Naive thymus-derived CD4-positive, alpha-beta T cell (primary cell): Measurements from ENCODE around the gene KIR3DL2. TPM values are rescaled to one million over a fixed set of nuclear protein-coding genes. Genes with fewer than 3 reads are reported as not detected.
"Not testable (repeated sequence)": the region's sequence is repeated elsewhere in the genome, so short reads cannot be mapped to it uniquely, and the experiment has no call there.

ENCODE experiments used
- ATAC-seq: fragments of 150-1000 bp; cut with Tn5 transposase; 2 replicates; pipeline ENCODE4 v1.10.0; 2021; ENCODE audit warnings: mild to moderate bottlenecking, moderate library complexity
- CTCF ChIA-PET: fragments of 350-600 bp; sonication (Branson Sonifier 250); formaldehyde crosslinking; loops from one replicate; lab custom pipeline; 2021; ENCODE audit warnings: antibody characterized with exemption; lab: Charles Lee
- POLR2A ChIA-PET: fragments of 350-600 bp; sonication (Branson Sonifier 250); formaldehyde crosslinking; loops from one replicate; lab custom pipeline; 2021; ENCODE audit warnings: antibody characterized with exemption, inconsistent platforms; lab: Charles Lee
- DNase-seq, 9 donors: peaks; one replicate each; pipeline versions ENCODE4 v3.0.0 to v3.0.0-alpha.2; 2020 to 2022; ENCODE audit warnings: mixed read lengths in 1 of 9
- H3K27ac ChIP-seq: one replicate; pipeline ENCODE4 v1.7.0; 2013; ENCODE audit warnings: mild to moderate bottlenecking, low read depth, low read length, moderate library complexity
- H3K27me3 ChIP-seq, 2 donors: one replicate each; pipeline ENCODE4 v1.7.0; 2013; ENCODE audit warnings: low read length in 2 of 2, mild to moderate bottlenecking in 2 of 2, moderate library complexity in 2 of 2; ENCODE audit not compliant: control insufficient read depth in 2 of 2, insufficient read depth in 2 of 2
- H3K36me3 ChIP-seq, 3 experiments: 1 replicate in 2 of 3; 2 replicates in 1 of 3; pipeline ENCODE4 v1.7.0; 2013; ENCODE audit warnings: low read length in 3 of 3, mild to moderate bottlenecking in 3 of 3, moderate library complexity in 1 of 3; ENCODE audit not compliant: insufficient read depth in 3 of 3, control insufficient read depth in 2 of 3
- H3K4me1 ChIP-seq, 2 donors: one replicate each; pipeline ENCODE4 v1.7.0; 2013; ENCODE audit warnings: low read length in 2 of 2, mild to moderate bottlenecking in 2 of 2, moderate library complexity in 1 of 2; ENCODE audit not compliant: control insufficient read depth in 2 of 2, insufficient read depth in 2 of 2
- H3K4me3 ChIP-seq: 2 replicates; pipeline ENCODE4 v1.7.0; 2013; ENCODE audit warnings: mild to moderate bottlenecking, low read length
- H3K9me3 ChIP-seq, 3 experiments: 1 replicate in 2 of 3; 2 replicates in 1 of 3; pipeline ENCODE4 v1.7.0; 2013; ENCODE audit warnings: low read length in 3 of 3; ENCODE audit not compliant: control insufficient read depth in 2 of 3
- H3K27ac Mint-ChIP-seq, 9 donors: one replicate each; pipeline ENCODE4 v1.8.0; 2020 to 2022; ENCODE audit warnings: mixed read lengths in 9 of 9, mild to moderate bottlenecking in 8 of 9, moderate library complexity in 5 of 9, inconsistent platforms in 2 of 9
- H3K27me3 Mint-ChIP-seq, 5 donors: one replicate each; pipeline ENCODE4 v1.8.0; 2021 to 2022; ENCODE audit warnings: mixed read lengths in 5 of 5, mild to moderate bottlenecking in 1 of 5
- H3K36me3 Mint-ChIP-seq, 5 donors: one replicate each; pipeline ENCODE4 v1.8.0; 2020 to 2022; ENCODE audit warnings: mixed read lengths in 5 of 5, mild to moderate bottlenecking in 3 of 5, inconsistent platforms in 1 of 5
- H3K4me1 Mint-ChIP-seq, 7 donors: one replicate each; pipeline ENCODE4 v1.8.0; 2020 to 2022; ENCODE audit warnings: mixed read lengths in 7 of 7, mild to moderate bottlenecking in 3 of 7, inconsistent platforms in 1 of 7
- H3K4me3 Mint-ChIP-seq, 10 donors: one replicate each; pipeline ENCODE4 v1.8.0; 2020 to 2022; ENCODE audit warnings: mild to moderate bottlenecking in 10 of 10, mixed read lengths in 10 of 10, moderate library complexity in 6 of 10, inconsistent platforms in 2 of 10
- H3K9me3 Mint-ChIP-seq, 11 donors: one replicate each; pipeline ENCODE4 v1.8.0; 2020 to 2022; ENCODE audit warnings: mixed read lengths in 11 of 11, mild to moderate bottlenecking in 4 of 11, inconsistent platforms in 1 of 11, moderate library complexity in 1 of 11
- intact Hi-C, 2 donors: fragments of 100-400 bp; cut with micrococcal nuclease; formaldehyde crosslinking; loops; one replicate each; pipeline ENCODE4 v1.15.1; 2023
- polyA plus RNA-seq, 2 donors: library from polyadenylated mRNA; unstranded; fragments of 300-500 nt; fragmentation: Illumina TruSeq; gene quantifications; one replicate each; pipeline ENCODE4 v1.2.3, GENCODE V29; 2021
- total RNA-seq, 6 experiments: library from RNA in 5 of 6; stranded (reverse) in 5 of 6; gene quantifications; 1 replicate in 5 of 6; 2 replicates in 1 of 6; pipeline ENCODE4 v1.2.3 and lab custom pipeline; 2021 to 2026

Gene KIR3DL2
- total and polyA plus RNA-seq, 7 experiments from 2014 or later, result 0.40 to 6.1 (median 1.3) TPM; not detected in 2

DNA sequence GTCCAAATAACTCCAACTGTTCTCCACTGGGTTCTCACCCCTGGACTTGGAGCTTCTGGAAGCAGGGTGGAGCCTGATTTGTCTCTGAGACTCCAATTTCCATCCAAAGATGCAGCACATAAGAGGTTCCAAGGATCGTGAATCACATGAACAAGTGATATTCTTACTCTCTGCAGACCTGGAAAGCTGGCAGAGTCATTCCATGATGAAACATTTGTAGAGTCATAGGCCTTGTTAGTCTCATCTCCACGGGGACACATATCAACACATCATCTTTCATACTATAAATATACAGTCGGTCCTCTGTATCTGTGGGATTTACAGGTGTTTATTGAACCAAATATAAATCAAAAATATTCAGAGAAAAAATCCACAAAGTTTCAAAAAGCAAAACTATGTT, 35.7 kb upstream of the KIR3DL2 start:
- H3K27ac Mint-ChIP-seq, H3K9me3 ChIP-seq, H3K36me3 ChIP-seq, H3K4me1 Mint-ChIP-seq, H3K27ac ChIP-seq, POLR2A ChIA-PET, intact Hi-C loops, CTCF ChIA-PET, ATAC-seq, H3K4me3 Mint-ChIP-seq, DNase-seq, H3K4me3 ChIP-seq, H3K4me1 ChIP-seq, H3K27me3 ChIP-seq, H3K36me3 Mint-ChIP-seq: not testable (repeated sequence)
- Mint-ChIP-seq H3K9me3 (peaks cover 4 to 39% (median 12%) of the 10 kb centered on the region in 11 donors), H3K27me3 (peaks cover 0 to 56% (median 27%) of the 10 kb centered on the region in 5 donors)

DNA sequence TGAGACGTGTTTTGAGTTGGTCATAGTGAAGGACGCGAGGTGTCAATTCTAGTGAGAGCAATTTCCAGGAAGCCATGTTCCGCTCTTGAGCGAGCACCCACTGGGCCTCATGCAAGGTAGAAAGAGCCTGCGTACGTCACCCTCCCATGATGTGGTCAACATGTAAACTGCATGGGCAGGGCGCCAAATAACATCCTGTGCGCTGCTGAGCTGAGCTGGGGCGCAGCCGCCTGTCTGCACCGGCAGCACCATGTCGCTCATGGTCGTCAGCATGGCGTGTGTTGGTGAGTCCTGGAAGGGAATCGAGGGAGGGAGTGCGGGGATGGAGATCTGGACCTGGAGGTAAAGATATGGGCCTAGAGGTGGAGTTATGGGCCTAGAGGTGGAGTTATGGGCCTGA, 34.0 kb upstream of the KIR3DL2 start, which contains the start of gene KIR3DL1:
Gene KIR3DL1, plus strand, starts transcription at position 218 of the 400 bp plus-strand sequence.
- H3K4me3 ChIP-seq, POLR2A ChIA-PET, H3K27me3 ChIP-seq, H3K4me1 ChIP-seq, H3K36me3 Mint-ChIP-seq, intact Hi-C loops, H3K9me3 ChIP-seq, H3K36me3 ChIP-seq, ATAC-seq, H3K27ac ChIP-seq, CTCF ChIA-PET, DNase-seq, H3K4me1 Mint-ChIP-seq, H3K27ac Mint-ChIP-seq: not testable (repeated sequence)
- Mint-ChIP-seq H3K4me3 (peak within 1 kb of the TSS in 1 of 10 donors; percentile 53), H3K9me3 (peaks cover 4 to 34% (median 10%) of the 10 kb centered on the region in 11 donors), H3K27me3 (peaks cover 0 to 54% (median 26%) of the 10 kb centered on the region in 5 donors)

DNA sequence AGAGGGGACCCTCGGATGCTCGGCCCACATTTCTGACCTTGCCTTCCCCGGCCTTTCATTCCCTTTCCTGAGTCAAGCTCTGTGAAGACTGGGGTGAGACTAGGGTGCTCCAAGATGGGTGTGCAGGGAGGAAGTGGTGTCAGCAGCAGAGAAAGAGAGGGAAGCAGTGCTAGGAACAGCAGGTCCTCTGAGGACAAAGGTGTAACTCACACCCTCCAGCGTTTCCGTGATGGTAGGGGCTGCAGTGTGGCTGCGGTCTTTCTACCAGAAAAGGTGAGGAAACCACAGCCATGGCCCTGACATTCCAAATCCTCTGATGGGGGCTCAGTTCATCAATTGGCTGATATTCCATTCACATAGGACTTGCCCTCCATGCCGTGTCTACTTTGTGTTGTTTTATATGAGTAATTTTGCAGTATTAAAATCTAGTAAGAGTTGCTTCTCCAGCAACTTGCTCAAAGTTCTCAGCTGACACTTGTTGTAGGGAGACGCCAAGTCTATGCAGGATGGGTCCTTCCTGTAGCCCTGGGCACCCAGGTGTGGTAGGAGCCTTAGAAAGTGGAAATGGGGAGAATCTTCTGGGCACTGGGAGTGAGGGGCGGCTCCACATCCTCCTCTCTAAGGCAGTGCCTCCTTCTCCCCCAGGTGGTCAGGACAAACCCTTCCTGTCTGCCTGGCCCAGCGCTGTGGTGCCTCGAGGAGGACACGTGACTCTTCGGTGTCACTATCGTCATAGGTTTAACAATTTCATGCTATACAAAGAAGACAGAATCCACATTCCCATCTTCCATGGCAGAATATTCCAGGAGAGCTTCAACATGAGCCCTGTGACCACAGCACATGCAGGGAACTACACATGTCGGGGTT, 32.3 kb upstream of the KIR3DL2 start:
- H3K4me3 Mint-ChIP-seq, result no peak overlapping the region
- H3K9me3 ChIP-seq, result no peaks in the 10 kb centered on the region
- H3K36me3 Mint-ChIP-seq, result no peaks in the 10 kb centered on the region
- H3K4me3 ChIP-seq, result no peak overlapping the region
- DNase-seq (no peak), ATAC-seq (no peak)
- H3K27me3 Mint-ChIP-seq, result peaks cover 0 to 48% (median 26%) of the 10 kb centered on the region in 5 donors
- ChIA-PET POLR2A (no interaction called here), CTCF (no interaction called here)
- no peaks in the 10 kb centered on the region for H3K27me3 ChIP-seq
- H3K4me1 ChIP-seq, result no peaks in the 10 kb centered on the region
- no peak overlapping the region for H3K27ac Mint-ChIP-seq
- intact Hi-C loops, result no loop called here
- H3K36me3 ChIP-seq, result no peaks in the 10 kb centered on the region
- H3K9me3 Mint-ChIP-seq, result peaks cover 0 to 19% (median 0%) of the 10 kb centered on the region in 11 donors
- H3K4me1 Mint-ChIP-seq, result peaks cover 0 to 5% (median 0%) of the 10 kb centered on the region in 7 donors
- H3K27ac ChIP-seq, result no peak overlapping the region

- H3K4me3 Mint-ChIP-seq, H3K27ac Mint-ChIP-seq, intact Hi-C loops, H3K36me3 ChIP-seq, POLR2A ChIA-PET, H3K27me3 ChIP-seq, H3K9me3 ChIP-seq, H3K36me3 Mint-ChIP-seq, H3K4me3 ChIP-seq, DNase-seq, CTCF ChIA-PET, H3K4me1 Mint-ChIP-seq, H3K4me1 ChIP-seq, H3K27ac ChIP-seq: not testable (repeated sequence)
- H3K27me3 Mint-ChIP-seq, result peaks cover 3 to 40% (median 20%) of the 10 kb centered on the region in 5 donors
- ATAC-seq, result peak; percentile 32
- H3K9me3 Mint-ChIP-seq, result peaks cover 0 to 23% (median 5%) of the 10 kb centered on the region in 11 donors
Observed at GRCh38 chr19:54824416-54824815, 25.8 kb upstream of the KIR3DL2 start.

DNA sequence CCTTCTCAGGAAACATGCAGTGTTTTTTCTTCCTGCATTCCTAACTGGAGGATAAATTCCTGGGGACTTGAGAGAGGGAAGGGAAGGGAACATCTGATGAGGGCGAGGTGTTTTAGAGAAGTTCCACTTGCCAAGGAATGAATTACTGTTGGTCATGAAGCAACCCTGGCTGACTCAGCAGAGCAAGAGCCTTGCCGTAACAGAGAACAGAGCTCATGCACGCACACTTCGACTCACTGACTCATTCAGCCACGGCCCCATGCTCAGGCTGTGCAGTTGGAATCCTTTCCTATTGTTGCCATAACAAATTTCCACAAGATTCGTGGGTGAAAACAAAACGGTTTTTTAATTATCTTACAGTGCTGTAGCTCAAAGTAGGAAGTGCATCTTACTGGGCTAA, 24.9 kb upstream of the KIR3DL2 start:
- H3K4me3 Mint-ChIP-seq, ATAC-seq, H3K36me3 Mint-ChIP-seq, CTCF ChIA-PET, H3K4me3 ChIP-seq, POLR2A ChIA-PET, H3K4me1 Mint-ChIP-seq, intact Hi-C loops, H3K4me1 ChIP-seq, H3K9me3 ChIP-seq, DNase-seq, H3K27ac Mint-ChIP-seq, H3K27ac ChIP-seq, H3K27me3 ChIP-seq, H3K36me3 ChIP-seq: not testable (repeated sequence)
- Mint-ChIP-seq H3K27me3 (peaks cover 3 to 39% (median 21%) of the 10 kb centered on the region in 5 donors), H3K9me3 (peaks cover 0 to 23% (median 6%) of the 10 kb centered on the region in 11 donors)

DNA sequence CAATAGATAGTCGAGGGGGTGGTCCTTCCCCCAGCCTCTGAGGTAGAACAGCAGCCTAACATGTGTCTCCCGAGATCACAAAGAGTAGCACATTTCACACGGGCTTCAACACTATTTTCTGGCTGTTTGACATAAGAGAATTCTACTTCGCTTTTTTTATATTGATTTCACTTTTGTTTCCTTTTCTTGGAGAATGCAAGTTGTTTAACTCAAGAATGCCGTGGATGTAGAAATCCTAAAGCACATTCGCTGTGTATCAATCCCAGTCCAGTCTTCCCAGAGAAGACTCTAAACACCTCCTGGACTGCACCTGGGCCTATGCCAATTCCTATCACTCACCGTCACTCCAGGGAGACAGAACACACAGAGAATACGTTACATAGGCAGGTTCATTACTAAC, 22.2 kb upstream of the KIR3DL2 start:
- intact Hi-C loops, ATAC-seq, H3K4me3 Mint-ChIP-seq, H3K9me3 ChIP-seq, H3K27me3 ChIP-seq, DNase-seq, CTCF ChIA-PET, H3K27ac Mint-ChIP-seq, H3K4me1 Mint-ChIP-seq, H3K4me1 ChIP-seq, POLR2A ChIA-PET, H3K36me3 Mint-ChIP-seq, H3K27ac ChIP-seq, H3K4me3 ChIP-seq, H3K36me3 ChIP-seq: not testable (repeated sequence)
- H3K9me3 Mint-ChIP-seq, result peaks cover 0 to 23% (median 5%) of the 10 kb centered on the region in 11 donors
- peaks cover 3 to 41% (median 18%) of the 10 kb centered on the region in 5 donors for H3K27me3 Mint-ChIP-seq
